ENCODE results near the gene MCUR1.

MCUR1 gene

GRCh38 chr6:13827032-13827431 lies 12.7 kb upstream of the MCUR1 start:
- TF ChIP-seq, protein P1, sequence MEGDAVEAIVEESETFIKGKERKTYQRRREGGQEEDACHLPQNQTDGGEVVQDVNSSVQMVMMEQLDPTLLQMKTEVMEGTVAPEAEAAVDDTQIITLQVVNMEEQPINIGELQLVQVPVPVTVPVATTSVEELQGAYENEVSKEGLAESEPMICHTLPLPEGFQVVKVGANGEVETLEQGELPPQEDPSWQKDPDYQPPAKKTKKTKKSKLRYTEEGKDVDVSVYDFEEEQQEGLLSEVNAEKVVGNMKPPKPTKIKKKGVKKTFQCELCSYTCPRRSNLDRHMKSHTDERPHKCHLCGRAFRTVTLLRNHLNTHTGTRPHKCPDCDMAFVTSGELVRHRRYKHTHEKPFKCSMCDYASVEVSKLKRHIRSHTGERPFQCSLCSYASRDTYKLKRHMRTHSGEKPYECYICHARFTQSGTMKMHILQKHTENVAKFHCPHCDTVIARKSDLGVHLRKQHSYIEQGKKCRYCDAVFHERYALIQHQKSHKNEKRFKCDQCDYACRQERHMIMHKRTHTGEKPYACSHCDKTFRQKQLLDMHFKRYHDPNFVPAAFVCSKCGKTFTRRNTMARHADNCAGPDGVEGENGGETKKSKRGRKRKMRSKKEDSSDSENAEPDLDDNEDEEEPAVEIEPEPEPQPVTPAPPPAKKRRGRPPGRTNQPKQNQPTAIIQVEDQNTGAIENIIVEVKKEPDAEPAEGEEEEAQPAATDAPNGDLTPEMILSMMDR (IDR thresholded peaks at IDR 0.05; ENCODE audit: low read length, missing control alignments) = no peak
- no peak overlapping the region for H3K4me3 ChIP-seq (replicated peaks; ENCODE audit: low read depth, low read length)
- no peak for DNase-seq (ENCODE audit: low read depth)

- no peak overlapping the region for H3K4me3 ChIP-seq (replicated peaks; ENCODE audit: low read depth, low read length)
- no peak for DNase-seq (ENCODE audit: low read depth)
- TF ChIP-seq, protein P1 (IDR thresholded peaks at IDR 0.05; ENCODE audit: low read length, missing control alignments) = no peak
Measured at GRCh38 chr6:13825871-13826270, 11.5 kb upstream of the MCUR1 start.

DNA sequence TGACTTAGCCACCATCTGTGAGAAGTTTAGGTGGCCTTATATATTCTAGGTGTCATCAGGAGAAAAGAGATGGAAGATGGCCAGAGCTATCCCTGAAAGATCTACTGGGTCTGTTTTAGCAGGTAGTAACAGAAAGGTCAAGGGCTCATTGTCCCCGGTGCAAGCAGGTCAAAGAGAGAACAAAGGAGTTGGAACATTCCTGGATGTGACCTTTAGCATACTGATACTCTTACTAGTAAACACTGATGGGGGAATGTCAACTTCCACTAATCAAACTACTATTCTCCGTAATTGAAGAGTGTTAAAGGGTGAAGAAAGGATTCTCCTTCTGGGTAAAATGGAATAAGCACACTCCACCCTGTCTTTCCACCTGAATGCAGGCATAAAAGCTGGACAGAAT lies 4.0 kb upstream of the MCUR1 start:
- no peak overlapping the region for H3K4me3 ChIP-seq (replicated peaks; ENCODE audit: low read depth, low read length)
- DNase-seq (ENCODE audit: low read depth) = no peak
- TF ChIP-seq, protein P1 (IDR thresholded peaks at IDR 0.05; ENCODE audit: low read length, missing control alignments) = no peak

DNA sequence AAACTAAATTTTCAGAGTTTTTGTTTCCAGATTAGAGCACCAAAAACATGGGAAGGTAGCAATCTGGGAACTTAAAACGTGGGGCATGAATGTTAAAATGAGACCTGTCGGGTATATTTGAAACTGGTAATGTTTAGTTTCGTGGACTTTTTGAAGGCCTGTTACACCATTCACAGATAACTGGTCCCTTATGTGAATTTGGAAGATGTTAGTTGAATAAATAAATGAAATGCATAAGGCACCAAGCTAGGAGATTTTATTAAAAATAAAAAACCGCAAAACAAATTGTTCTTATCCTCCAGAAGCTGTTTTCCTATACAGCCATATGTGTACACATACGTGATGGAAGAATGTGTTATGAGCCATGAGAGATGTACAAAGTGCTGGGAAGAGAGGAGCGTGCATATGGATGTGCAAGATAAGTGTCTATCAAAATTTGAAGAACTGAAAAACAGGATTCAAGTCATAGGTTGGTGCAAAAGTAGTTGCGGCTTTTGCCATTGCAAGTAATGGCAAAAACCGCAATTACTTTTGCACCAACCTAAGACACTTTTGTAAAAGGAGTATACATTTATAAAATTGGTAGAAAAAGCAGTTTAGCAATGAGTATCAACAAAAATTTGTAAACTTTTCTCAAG lies 700 bp upstream of the MCUR1 start:
- TF ChIP-seq, protein P1 (IDR thresholded peaks at IDR 0.05; ENCODE audit: low read length, missing control alignments) = no peak
- peak overlapping the region; percentile 77 for H3K4me3 ChIP-seq (replicated peaks; ENCODE audit: low read depth, low read length)
- peak; percentile 11 for DNase-seq (ENCODE audit: low read depth)

GRCh38 chr6:13813621-13814175 lies 659 bp downstream of the MCUR1 start:
- TF ChIP-seq, protein P1 (IDR thresholded peaks at IDR 0.05; ENCODE audit: low read length, missing control alignments) = no peak
- DNase-seq (ENCODE audit: low read depth) = peak; percentile 62
- peak overlapping the region; percentile 77 for H3K4me3 ChIP-seq (replicated peaks; ENCODE audit: low read depth, low read length)

DNA sequence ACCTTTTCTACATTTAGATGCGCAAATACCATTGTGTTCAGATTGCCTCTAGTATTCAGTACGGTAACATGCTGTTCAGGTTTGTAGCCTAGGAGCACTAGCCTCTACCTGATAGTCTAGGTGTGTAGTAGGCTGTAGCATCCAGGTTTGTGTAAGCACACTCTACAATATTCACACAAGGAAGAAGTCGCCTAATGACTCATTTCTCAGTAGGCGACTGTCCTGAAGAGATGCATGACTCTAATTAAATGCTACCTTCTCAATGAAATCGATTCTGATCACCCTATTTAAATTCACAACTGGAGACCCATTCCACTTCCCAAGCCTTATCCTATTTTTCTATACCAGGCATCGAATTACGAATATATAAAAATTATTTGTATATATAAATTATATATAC lies 1.3 kb downstream of the MCUR1 start:
- TF ChIP-seq, protein P1 (IDR thresholded peaks at IDR 0.05; ENCODE audit: low read length, missing control alignments) = no peak
- peak overlapping the region; percentile 77 for H3K4me3 ChIP-seq (replicated peaks; ENCODE audit: low read depth, low read length)
- no peak for DNase-seq (ENCODE audit: low read depth)

- TF ChIP-seq, protein P1 (IDR thresholded peaks at IDR 0.05; ENCODE audit: low read length, missing control alignments) = no peak
- H3K4me3 ChIP-seq (replicated peaks; ENCODE audit: low read depth, low read length) = no peak overlapping the region
Measured at GRCh38 chr6:13812359-13812642, 2.1 kb downstream of the MCUR1 start.

More at GRCh38 chr6:13812359-13812642, 2.1 kb downstream of the MCUR1 start:
- no peak for DNase-seq (ENCODE audit: low read depth)
